Measurements from ENCODE around the gene KCNMB2.
"Not testable (repeated sequence)": the region's sequence is repeated elsewhere in the genome, so short reads cannot be mapped to it uniquely, and the experiment has no call there.

Gene KCNMB2

DNA sequence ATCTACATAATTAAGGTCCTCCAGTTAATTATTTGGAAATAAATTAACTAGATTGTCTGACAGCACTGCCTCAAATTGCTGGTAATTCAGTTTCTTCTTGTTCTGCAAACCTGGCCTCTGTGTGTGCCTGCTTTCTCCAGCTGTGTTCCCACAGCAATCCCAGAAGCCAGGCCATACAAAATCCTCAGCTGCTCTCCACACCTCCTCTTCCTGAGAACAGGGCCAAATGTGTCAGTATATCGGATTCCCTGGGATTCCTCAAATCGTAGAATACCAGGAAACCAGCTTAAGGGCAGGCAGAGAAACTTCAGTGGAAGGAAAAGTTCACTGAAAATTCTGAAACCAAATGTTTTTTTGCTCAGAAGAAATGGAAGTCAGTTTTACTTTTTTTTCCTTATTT lies 273.9 kb downstream of the KCNMB2 start:
- DNase-seq (ENCODE audit: low read depth), result no peak

DNA sequence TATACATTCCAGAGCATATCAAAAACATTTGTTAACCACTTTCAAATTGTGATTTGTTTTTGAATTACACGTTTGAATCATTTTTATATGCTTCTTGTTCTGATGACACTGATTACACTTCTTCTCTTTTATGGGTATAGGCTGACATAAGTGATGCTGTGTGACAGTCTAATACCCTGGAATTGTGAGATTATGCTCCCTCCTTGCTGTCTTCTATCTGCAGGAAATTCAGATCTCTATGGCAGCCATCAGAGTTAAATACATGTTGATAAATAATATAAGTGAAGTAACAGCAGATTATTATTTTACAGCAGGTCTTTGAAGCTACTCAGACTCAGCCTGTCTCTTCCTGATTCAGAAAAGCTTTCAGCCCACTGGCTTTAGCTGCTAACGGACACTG lies 286.5 kb downstream of the KCNMB2 start:
- DNase-seq (ENCODE audit: low read depth), result no peak

DNA sequence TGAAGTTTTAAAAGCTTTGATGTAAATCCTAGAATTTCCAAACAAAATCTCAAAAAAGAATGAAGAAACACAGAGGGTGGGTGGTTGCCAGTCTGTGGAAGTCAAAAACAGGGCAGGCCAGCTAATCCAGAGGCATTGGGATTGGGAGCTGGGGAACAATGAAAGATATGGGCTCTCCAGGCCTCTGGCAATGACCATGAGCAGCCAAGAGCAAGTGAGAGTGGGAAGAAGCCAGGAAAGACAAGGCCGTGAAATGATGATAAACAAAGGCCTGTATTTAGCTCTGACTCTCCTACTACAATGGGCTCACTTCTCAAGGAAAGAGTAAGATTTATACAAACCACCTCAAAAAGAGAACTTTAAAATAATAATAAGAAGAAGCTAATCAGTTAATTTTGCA lies 286.9 kb downstream of the KCNMB2 start:
- no peak for DNase-seq (ENCODE audit: low read depth)

DNA sequence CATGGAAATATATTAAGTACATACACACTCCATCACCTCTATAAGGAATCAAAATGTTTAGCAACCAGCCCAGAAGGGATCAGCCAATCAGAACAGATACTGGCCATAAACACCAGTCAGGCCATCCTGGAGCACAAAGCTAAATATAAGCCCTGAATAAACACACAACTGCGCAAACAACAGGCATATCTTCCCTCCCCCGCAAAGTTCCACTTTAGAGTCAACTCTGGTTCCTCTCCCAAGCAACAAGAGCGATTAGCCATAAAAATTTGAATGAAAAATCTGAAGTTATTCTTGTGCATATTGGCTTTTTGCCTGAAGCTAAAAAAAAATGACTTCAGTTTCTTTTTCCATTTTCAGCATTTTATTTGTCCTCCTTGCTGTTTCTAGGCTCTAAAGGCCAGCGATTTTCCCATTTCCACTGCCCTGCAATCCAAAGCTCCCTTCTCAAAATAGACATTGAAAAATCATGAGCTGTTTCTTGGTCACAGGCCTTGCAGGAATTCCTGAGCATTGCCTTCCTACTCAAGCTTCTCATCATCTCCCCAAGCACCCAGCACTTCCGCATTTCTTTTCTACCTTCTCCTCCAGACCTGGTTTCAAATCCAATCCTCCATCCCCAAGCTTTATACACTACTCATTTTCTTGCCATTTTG lies 287.5 kb downstream of the KCNMB2 start:
- no peak for DNase-seq (ENCODE audit: low read depth)

DNA sequence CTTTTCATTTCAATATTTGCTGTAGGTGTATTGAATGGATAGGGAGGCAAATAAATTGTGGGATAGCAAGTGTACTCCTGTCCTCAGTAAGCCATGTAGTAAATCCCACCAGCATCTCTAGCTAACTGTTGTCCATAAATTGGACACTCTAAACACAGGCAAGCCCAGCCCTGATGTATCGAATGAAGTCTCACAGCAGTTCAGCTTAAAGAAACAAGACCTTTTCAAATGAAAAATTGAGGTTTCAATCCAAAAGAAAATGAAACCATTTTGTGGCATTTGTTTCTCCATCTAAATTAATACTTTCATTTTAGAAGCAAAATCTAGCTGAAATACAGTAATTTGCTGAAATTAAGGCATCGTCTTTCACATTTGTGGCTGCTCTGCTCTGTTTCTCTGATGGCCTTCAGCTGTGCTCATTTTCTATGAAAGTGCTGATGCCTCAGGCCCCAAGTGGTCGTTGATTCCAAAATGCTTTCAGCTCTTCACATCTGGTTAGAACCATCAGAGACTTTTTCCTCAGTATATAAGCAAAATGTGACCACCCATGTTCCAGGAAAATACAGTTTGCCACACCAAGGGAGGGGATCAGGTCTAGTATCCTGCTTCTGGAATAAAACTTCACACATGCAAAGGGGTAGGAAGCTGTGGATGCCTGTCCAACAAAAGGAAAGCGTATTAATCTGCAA lies 290.3 kb downstream of the KCNMB2 start:
- DNase-seq (ENCODE audit: low read depth), result no peak

DNA sequence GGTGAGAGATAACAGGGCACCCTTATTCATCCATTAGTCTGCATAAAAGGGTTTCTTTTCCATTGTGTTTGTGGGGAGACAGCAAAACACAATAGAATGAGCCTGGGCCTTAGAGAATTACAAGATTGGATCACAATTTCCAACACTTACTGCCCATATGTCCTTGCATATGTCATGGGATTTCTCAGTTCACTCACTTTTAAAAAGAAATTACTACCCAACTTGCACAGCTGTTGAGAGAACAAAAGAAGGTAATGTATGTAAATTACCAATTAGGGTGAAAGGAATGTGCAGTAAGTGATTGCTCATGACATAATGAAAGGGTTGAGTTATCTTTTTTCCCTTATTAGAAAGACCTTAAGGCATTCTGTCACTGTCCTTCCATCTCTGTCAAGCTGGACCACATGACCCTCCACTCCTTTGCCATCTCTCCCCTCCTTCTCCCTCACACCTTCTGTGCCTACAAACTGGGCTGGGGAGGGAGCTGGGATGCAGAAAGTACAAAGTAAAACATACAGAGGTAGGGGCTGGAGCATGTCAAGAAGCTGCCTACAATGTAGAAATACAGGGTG lies 291.1 kb downstream of the KCNMB2 start:
- DNase-seq (ENCODE audit: low read depth), result no peak

DNA sequence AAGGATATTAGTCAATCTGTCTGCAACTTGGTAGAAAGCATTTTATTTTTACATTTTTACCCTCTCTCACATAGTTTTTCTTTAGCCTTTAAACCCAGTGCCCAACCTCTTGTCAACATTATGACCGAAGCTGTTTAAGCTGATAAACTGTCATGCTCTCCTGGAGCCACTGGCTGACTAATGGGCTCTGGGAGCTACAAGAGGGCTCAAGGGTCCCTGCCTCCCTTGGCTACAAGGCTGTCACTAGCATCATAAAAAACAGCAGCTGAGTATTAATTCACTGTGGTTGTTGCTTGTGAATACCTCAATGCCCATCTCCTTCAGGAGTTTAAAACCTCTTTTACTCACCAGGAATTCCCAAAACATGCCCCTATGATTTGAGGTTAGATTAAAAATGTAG lies 297.5 kb downstream of the KCNMB2 start:
- no peak for DNase-seq (ENCODE audit: low read depth)

- DNase-seq (ENCODE audit: low read depth), result no peak
These were observed 298.8 kb downstream of the KCNMB2 start for GRCh38 chr3:178835033-178835432.

GRCh38 chr3:178837512-178837911 lies 301.3 kb downstream of the KCNMB2 start:
- no peak for DNase-seq (ENCODE audit: low read depth)

DNA sequence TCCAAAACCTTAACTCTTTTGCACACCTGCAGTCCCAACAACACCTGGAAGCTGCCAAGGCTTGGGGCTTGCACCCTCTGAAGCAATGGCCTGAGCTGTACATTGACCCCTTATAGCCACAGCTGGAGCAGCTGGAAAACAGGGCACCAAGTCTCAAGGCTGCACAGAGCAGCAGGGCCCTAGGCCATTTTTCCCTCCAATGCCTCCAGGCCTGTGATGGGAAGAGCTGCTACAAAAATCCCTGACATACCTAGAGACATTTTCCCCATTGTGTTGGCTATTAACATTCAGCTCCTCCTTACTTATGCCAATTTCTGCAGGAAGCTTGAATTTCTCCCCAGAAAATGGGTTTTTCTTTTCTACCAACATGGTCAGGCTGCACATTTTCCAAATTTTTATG lies 304.4 kb downstream of the KCNMB2 start:
- DNase-seq (ENCODE audit: low read depth), result no peak

DNA sequence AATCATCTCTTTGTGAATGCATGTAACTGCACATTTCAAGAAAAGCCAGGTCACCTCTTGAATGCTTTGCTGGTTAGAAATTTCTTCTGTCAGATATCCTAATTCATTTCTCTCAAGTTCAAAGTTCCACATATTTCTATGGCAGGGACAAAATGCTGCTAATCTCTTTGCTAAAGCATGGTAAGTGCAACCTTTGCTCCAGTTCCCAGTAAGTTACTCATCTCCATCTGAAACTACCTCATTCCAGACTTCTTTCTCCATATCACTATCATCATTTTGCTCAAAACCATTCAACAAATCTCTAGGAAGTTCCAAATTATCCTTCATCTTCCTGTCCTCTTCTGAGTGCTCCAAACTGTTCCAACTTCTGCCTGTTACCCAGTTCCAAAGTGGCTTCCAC lies 304.8 kb downstream of the KCNMB2 start:
- DNase-seq (ENCODE audit: low read depth), result no peak

DNA sequence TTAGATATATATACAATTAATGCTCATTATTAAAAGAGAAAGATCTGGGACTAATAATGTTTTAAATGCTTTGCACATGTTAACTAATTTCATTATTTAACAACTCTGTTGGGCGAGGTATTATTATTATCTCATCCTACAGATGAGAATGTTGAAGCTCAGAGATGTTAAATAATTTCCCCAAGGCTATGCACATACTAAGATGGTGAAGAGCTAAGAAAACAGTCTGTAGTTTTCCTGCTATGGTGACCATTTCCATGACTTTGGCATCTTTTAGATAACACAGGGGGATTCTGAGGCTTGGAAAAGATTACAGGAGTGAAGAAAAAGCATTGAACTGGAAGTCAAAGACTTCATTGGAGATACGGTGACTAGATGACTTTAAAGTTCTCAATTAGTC lies 308.7 kb downstream of the KCNMB2 start:
- no peak for DNase-seq (ENCODE audit: low read depth)

- DNase-seq (ENCODE audit: low read depth), result no peak
These were observed 309.3 kb downstream of the KCNMB2 start for GRCh38 chr3:178845420-178846118.

- DNase-seq (ENCODE audit: low read depth), result no peak
These were observed 311.0 kb downstream of the KCNMB2 start for GRCh38 chr3:178847190-178847589.

DNA sequence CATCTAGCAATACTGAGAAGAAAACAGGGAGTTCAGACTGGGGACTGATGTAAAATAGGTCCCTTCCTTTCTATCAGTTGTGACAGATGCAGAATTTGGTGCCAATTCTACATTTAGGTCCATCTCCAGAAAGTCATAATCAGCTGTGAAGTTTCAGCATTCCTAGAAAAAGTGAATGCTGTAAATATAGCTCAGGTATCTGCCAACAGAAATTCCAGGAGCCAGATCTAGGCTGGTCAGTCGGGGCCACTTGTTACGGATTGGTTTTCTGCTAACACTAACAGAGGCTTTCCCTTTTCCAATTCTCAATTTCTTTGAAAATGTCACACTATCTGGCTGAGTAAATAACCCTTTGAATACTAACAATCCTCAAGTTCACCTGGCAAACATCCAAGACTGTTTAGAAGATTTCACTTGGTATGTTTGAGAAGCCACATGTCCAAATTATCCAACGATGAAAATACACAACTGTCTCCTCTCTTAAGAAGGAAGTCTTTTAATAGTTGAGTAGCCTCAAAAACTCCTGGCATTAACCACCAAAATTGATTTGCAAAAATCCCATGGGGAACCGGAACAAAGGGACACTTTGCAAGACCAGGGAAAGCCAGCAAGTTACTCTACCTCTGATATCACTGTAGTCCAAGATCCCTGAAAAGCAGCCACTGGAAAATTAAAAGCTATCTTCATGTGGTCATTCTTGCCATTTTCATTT lies 313.1 kb downstream of the KCNMB2 start:
- no peak for DNase-seq (ENCODE audit: low read depth)

- no peak for DNase-seq (ENCODE audit: low read depth)
These were observed 314.4 kb downstream of the KCNMB2 start for GRCh38 chr3:178850450-178851190.

- DNase-seq (ENCODE audit: low read depth), result no peak
These were observed 315.3 kb downstream of the KCNMB2 start for GRCh38 chr3:178851564-178851963.

GRCh38 chr3:178856804-178857203 lies 320.6 kb downstream of the KCNMB2 start:
- no peak for DNase-seq (ENCODE audit: low read depth)

GRCh38 chr3:178859386-178859785 lies 323.1 kb downstream of the KCNMB2 start:
- no peak for DNase-seq (ENCODE audit: low read depth)

- not testable (repeated sequence) for DNase-seq (ENCODE audit: low read depth)
These were observed 323.7 kb downstream of the KCNMB2 start for GRCh38 chr3:178859900-178860436.

DNA sequence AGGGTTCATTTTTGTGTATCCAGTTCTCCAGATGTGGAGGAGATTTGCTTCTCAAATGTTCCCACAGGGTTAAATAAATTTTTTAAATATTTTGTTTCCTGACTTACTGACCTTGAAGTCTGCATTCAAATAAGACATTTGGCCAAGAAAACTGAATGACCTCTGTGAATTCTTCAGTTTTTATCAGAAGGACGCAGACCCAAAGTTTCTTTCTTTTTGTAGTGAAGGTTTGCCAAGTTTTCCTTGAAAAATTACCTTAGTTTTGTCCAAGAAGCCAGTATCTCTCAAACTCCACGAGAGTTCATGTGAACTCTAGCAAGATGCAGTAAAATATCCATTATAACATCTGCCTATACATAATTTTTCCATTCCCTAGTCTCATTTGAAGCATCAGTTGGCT lies 332.4 kb downstream of the KCNMB2 start:
- DNase-seq (ENCODE audit: low read depth), result no peak
